ENCODE measurements around the gene MBNL2.

MBNL2 gene

DNA sequence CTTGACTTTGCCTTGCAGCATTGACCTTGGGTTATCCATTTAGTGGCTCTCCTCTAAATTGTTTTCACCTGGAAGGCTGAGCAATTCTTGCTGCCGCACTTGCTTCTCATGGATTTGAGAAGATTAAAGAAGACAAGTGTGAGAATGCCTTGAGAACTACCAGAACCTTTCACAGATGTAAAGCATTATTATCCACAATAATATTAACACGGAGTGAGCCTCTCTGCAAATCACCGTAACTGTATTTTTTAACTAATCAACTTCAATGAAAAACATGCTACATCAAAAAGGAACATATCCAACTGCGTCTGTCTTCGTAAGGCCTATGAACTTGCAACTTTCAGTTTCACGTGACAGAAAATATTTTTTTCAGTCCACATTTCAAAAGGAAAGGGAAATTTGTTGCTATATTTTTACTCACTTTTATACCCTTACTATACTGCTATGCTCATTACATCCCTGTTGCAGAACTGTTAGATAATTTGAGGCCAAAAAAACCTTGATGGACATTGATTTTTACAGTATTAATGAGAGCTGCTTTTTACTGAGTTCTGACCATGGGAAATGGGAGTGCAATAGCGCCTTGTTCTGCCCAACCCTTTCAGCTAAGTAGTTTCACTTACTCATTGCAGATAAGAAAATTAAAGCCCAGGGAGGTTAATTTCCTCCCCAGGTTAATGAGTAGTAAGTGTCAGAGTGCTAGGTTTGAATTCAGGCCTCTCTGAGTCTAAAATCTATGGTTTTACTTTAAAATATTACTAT is 118.0 kb downstream of the MBNL2 start:
- TF ChIP-seq, protein P1, sequence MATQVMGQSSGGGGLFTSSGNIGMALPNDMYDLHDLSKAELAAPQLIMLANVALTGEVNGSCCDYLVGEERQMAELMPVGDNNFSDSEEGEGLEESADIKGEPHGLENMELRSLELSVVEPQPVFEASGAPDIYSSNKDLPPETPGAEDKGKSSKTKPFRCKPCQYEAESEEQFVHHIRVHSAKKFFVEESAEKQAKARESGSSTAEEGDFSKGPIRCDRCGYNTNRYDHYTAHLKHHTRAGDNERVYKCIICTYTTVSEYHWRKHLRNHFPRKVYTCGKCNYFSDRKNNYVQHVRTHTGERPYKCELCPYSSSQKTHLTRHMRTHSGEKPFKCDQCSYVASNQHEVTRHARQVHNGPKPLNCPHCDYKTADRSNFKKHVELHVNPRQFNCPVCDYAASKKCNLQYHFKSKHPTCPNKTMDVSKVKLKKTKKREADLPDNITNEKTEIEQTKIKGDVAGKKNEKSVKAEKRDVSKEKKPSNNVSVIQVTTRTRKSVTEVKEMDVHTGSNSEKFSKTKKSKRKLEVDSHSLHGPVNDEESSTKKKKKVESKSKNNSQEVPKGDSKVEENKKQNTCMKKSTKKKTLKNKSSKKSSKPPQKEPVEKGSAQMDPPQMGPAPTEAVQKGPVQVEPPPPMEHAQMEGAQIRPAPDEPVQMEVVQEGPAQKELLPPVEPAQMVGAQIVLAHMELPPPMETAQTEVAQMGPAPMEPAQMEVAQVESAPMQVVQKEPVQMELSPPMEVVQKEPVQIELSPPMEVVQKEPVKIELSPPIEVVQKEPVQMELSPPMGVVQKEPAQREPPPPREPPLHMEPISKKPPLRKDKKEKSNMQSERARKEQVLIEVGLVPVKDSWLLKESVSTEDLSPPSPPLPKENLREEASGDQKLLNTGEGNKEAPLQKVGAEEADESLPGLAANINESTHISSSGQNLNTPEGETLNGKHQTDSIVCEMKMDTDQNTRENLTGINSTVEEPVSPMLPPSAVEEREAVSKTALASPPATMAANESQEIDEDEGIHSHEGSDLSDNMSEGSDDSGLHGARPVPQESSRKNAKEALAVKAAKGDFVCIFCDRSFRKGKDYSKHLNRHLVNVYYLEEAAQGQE (IDR thresholded peaks at IDR 0.05; ENCODE audit: insufficient replicate concordance, low read depth): no peak
- TF ChIP-seq, protein P2, sequence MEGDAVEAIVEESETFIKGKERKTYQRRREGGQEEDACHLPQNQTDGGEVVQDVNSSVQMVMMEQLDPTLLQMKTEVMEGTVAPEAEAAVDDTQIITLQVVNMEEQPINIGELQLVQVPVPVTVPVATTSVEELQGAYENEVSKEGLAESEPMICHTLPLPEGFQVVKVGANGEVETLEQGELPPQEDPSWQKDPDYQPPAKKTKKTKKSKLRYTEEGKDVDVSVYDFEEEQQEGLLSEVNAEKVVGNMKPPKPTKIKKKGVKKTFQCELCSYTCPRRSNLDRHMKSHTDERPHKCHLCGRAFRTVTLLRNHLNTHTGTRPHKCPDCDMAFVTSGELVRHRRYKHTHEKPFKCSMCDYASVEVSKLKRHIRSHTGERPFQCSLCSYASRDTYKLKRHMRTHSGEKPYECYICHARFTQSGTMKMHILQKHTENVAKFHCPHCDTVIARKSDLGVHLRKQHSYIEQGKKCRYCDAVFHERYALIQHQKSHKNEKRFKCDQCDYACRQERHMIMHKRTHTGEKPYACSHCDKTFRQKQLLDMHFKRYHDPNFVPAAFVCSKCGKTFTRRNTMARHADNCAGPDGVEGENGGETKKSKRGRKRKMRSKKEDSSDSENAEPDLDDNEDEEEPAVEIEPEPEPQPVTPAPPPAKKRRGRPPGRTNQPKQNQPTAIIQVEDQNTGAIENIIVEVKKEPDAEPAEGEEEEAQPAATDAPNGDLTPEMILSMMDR (IDR thresholded peaks at IDR 0.05; ENCODE audit: insufficient read depth, low read length): no peak
- TF ChIP-seq SPI1 (IDR thresholded peaks at IDR 0.05; ENCODE audit: borderline replicate concordance, low read depth) (no peak), GABPA (IDR thresholded peaks at IDR 0.05; ENCODE audit: low read depth) (no peak), POLR2AphosphoS5 (IDR thresholded peaks at IDR 0.05; ENCODE audit: low read depth) (no peak)
- Histone ChIP-seq H3K27me3 (ENCODE audit: insufficient read depth, poor library complexity, severe bottlenecking) (no peaks in the 10 kb centered on the region), H3K27ac (replicated peaks) (no peak overlapping the region), H3K4me3 (replicated peaks; ENCODE audit: insufficient read depth, low read length) (no peak overlapping the region)
- no peak for DNase-seq (ENCODE audit: low read depth in 1 of 2, low spot score in 1 of 2)

DNA sequence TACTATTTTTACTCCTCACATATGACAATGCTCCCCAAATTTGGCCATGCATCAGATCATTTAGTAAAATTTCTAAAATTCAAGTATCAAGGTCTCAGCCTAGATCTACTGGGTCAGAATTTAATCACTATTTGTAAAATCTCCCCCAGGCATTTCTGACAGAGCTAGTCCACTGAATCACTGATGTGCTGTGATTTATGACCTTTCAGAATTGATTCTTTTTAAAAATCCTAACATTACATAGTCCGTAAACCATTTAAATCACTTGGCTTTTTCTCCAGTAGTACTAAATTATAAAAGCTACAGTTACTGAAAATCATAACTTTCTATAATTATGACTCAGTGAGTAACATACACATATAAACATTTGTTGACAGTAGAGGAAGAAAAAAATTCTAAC is 119.0 kb downstream of the MBNL2 start:
- Histone ChIP-seq H3K4me3 (replicated peaks; ENCODE audit: insufficient read depth, low read length) (no peak overlapping the region), H3K27ac (replicated peaks) (no peak overlapping the region), H3K27me3 (ENCODE audit: insufficient read depth, poor library complexity, severe bottlenecking) (no peaks in the 10 kb centered on the region)
- TF ChIP-seq GABPA (IDR thresholded peaks at IDR 0.05; ENCODE audit: low read depth) (no peak), POLR2AphosphoS5 (IDR thresholded peaks at IDR 0.05; ENCODE audit: low read depth) (no peak)
- TF ChIP-seq, protein P2 (IDR thresholded peaks at IDR 0.05; ENCODE audit: insufficient read depth, low read length): no peak
- TF ChIP-seq, protein P1 (IDR thresholded peaks at IDR 0.05; ENCODE audit: insufficient replicate concordance, low read depth): no peak
- no peak for DNase-seq (ENCODE audit: low read depth in 1 of 2, low spot score in 1 of 2)

DNA sequence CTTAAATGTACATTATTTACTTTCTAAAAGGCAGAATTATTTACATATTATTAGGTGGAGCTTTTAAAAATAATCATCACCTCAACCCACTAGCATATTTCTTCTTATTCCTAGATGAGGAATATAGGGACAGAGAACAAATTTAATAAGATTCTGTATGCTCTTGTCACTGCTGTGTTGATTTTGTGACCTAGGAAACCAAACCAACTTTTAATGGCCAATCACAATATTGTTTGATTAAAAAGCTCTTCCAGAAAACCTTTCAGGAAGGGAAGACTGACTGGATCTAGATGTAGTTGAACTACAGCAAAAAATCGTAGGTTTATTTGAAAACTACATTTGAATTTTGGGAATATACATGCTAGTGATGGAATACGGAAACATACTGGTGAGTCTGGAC is 120.0 kb downstream of the MBNL2 start:
- TF ChIP-seq GABPA (IDR thresholded peaks at IDR 0.05; ENCODE audit: low read depth) (no peak), SPI1 (IDR thresholded peaks at IDR 0.05; ENCODE audit: borderline replicate concordance, low read depth) (no peak), POLR2AphosphoS5 (IDR thresholded peaks at IDR 0.05; ENCODE audit: low read depth) (no peak)
- TF ChIP-seq, protein P1 (IDR thresholded peaks at IDR 0.05; ENCODE audit: insufficient replicate concordance, low read depth): no peak
- H3K27ac ChIP-seq (replicated peaks): no peak overlapping the region
- H3K4me3 ChIP-seq (replicated peaks; ENCODE audit: insufficient read depth, low read length): no peak overlapping the region
- no peak for DNase-seq (ENCODE audit: low read depth in 1 of 2, low spot score in 1 of 2)
- no peaks in the 10 kb centered on the region for H3K27me3 ChIP-seq (ENCODE audit: insufficient read depth, poor library complexity, severe bottlenecking)

All from HL-60 (cell line).